H7 (cell line): Measurements from ENCODE around the gene ARID2. TPM values are rescaled to one million over a fixed set of nuclear protein-coding genes. Genes with fewer than 3 reads are reported as not detected.

Experiments
- DNase-seq: peaks from one replicate; pipeline ENCODE4 v3.0.0; 2012
- H3K27me3 ChIP-seq: 2 replicates; pipeline ENCODE4 v1.6.0; 2011; ENCODE audit warnings: mild to moderate bottlenecking, low read length; ENCODE audit not compliant: control insufficient read depth, insufficient read depth
- H3K36me3 ChIP-seq: replicated peaks from 2 replicates; pipeline ENCODE4 v1.5.1; 2011; ENCODE audit warnings: low read length; ENCODE audit not compliant: control insufficient read depth, insufficient read depth
- H3K4me3 ChIP-seq: 2 replicates; pipeline ENCODE4 v1.5.1; 2011; ENCODE audit warnings: low read depth, mild to moderate bottlenecking, control low read depth, low read length, moderate library complexity; ENCODE audit not compliant: insufficient read depth
- total RNA-seq: library from RNA; depleted of rRNA; stranded (reverse); fragments of >200 nt; shearing (Covaris generic); gene quantifications from 2 replicates; pipeline ENCODE4 v1.2.3, GENCODE V29; 2014

The ARID2 gene
- total RNA-seq, 1 experiment from 2014 or later = 20.4 TPM

DNA sequence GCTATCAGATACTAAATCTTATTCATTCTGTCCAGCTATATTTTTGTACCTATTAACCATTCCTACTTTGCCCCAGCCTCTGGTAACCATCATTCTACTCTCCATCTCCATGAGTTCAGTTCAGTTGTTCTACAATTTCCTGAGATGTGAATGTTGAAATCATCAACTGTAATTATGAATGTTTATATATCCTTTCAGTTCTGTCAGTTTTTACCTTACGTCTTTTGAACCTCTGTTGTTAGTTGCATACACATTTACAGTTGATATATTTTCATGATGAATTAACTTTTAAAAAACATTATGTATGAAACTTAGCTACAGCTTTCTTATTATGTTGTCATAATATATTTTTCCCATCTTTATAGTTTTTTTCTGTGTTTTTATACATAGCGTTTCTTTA lies 102.1 kb downstream of the ARID2 start:
- H3K27me3 ChIP-seq = no peaks in the 10 kb centered on the region
- H3K4me3 ChIP-seq = no peak overlapping the region
- no peaks in the 10 kb centered on the region; the same call in 1 of the 2 replicates for H3K36me3 ChIP-seq
- no peak for DNase-seq

DNA sequence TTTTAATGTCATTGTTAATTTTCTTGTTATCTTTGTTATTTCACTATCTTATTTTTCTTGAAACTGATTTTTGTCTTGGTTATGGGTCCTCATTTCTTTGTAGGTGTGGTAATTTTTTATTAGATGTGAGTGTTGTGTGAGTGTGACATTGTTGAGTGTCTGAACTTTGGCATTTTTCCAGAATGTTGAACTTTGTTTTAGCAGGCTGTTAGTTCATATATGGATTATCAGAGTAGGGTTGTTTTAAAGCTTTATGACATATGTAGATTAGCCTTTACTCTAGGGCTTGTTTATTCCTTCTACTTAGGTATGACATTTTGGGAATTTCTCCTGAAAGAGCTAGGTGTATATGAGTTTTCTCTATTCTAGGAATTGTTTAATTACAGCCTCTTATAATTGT lies 103.9 kb downstream of the ARID2 start:
- Histone ChIP-seq H3K4me3 (no peak overlapping the region), H3K36me3 (no peaks in the 10 kb centered on the region; the same call in none of the 2 replicates), H3K27me3 (no peaks in the 10 kb centered on the region)
- DNase-seq = no peak

DNA sequence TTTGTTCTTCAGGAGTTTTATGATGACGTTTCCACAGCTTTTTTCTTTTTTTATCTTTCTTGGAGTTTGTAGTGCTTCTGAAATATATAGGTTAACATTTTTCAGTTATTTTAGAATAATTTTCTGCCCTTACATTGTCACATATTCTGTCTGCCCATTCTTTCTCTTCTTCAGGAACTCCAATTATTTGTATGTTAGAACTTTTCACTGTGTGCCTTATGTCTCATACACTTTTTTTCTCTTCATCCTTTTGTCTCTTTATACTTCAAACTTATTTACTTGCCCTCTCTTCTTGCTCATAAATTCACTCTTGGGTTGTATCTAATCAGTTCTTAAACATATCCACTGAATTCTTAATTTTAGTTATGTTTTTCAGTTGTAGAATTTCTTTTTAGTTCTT lies 105.3 kb downstream of the ARID2 start:
- Histone ChIP-seq H3K4me3 (no peak overlapping the region), H3K27me3 (no peaks in the 10 kb centered on the region), H3K36me3 (peaks cover 3% of the 10 kb centered on the region)
- DNase-seq = no peak

DNA sequence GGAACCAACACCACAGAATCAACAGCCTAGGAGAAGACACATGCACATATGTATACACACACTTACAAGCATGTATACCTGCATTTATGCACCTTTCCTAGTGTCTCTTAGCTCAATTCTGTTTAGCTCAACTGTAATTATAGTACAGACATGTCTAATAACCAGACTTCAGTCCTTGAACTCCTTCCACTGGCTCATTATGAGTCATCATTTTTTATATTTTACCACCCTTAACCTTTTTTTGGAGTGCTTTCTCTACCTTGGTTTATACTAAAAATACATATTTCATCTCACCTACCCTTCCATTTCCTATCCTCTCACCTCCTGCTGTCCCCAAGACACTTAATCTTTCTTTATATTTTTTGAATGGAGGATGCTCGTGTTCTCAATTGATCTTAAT lies 110.4 kb downstream of the ARID2 start:
- Histone ChIP-seq H3K27me3 (no peaks in the 10 kb centered on the region), H3K36me3 (peaks cover 4% of the 10 kb centered on the region), H3K4me3 (no peak overlapping the region)
- no peak for DNase-seq

DNA sequence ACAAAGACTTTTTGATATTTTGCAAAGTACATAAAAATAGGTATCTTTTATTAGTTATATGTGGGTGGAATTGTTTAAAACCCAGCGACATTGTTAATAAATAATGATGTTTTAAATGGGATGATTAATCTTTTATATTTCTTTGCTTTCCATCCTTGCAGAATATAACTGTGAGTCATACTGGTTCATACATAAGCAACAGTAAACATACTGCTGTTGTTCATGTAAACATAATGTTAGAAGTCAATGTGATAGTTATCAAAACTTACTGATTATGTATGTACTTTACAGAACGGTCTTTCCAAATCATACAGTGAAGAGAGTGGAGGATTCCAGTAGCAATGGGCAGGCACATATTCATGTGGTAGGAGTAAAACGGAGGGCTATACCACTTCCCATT lies 119.8 kb downstream of the ARID2 start:
- H3K36me3 ChIP-seq = peaks cover 31% of the 10 kb centered on the region
- H3K27me3 ChIP-seq = no peaks in the 10 kb centered on the region
- DNase-seq = no peak
- no peak overlapping the region for H3K4me3 ChIP-seq

DNA sequence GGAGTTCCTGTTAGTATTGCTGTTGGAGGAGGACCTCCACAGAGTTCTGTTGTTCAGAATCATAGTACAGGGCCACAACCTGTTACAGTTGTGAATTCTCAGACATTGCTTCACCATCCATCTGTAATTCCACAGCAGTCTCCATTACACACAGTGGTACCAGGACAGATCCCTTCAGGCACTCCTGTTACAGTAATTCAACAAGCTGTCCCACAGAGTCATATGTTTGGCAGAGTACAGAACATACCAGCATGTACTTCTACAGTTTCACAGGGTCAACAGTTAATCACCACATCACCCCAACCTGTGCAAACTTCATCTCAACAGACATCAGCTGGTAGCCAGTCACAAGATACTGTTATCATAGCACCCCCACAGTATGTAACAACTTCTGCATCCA lies 120.8 kb downstream of the ARID2 start:
- Histone ChIP-seq H3K27me3 (no peaks in the 10 kb centered on the region), H3K36me3 (peaks cover 31% of the 10 kb centered on the region), H3K4me3 (no peak overlapping the region)
- DNase-seq = no peak

DNA sequence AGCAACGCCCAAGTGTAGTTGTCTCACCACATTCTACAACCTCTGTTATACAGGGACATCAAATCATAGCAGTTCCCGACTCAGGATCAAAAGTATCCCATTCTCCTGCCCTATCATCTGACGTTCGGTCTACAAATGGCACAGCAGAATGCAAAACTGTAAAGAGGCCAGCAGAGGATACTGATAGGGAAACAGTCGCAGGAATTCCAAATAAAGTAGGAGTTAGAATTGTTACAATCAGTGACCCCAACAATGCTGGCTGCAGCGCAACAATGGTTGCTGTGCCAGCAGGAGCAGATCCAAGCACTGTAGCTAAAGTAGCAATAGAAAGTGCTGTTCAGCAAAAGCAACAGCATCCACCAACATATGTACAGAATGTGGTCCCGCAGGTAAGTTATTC lies 123.0 kb downstream of the ARID2 start:
- Histone ChIP-seq H3K27me3 (no peaks in the 10 kb centered on the region), H3K4me3 (no peak overlapping the region), H3K36me3 (peaks cover 31% of the 10 kb centered on the region)
- DNase-seq = no peak

DNA sequence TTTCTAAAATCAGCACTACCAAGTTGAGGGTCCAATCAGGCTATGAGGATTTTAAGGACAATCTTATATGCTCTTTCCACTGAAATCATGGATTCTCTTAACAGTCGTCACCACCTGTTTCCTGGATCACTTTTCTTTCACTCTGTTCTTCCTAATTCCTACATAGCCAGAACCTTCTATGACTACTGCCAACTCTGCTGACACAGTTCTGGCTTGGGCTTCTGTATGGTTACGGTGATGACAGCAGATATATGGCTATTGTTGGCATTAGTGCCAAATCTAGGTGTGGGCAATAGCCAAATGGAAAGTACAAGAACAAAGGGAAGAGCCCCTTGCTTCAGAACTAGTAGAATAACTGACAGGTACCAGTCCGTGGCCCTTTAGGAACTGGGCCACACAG lies 124.0 kb downstream of the ARID2 start:
- H3K4me3 ChIP-seq = no peak overlapping the region
- peaks cover 31% of the 10 kb centered on the region for H3K36me3 ChIP-seq
- no peaks in the 10 kb centered on the region for H3K27me3 ChIP-seq
- DNase-seq = no peak

DNA sequence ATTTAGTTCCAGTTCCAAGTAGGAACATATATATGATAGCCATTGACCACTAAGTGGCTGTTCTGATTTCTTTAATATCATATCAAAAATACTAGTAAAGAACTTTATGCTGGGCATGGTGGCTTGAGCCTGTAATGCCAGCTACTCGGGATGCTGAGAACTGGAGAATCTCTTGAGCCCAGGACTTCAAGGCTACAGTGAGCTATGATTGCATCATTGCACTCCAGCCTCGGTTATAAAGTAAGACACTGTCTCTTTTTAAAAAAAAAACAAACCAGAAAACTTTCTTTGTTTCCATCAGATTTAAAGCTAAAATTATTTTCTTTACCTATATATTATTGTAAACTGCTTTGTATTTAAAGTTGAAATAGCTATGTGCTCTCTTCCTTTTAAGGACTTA lies 133.8 kb downstream of the ARID2 start:
- peaks cover 3% of the 10 kb centered on the region for H3K36me3 ChIP-seq
- no peak overlapping the region for H3K4me3 ChIP-seq
- no peak for DNase-seq
- no peaks in the 10 kb centered on the region for H3K27me3 ChIP-seq

DNA sequence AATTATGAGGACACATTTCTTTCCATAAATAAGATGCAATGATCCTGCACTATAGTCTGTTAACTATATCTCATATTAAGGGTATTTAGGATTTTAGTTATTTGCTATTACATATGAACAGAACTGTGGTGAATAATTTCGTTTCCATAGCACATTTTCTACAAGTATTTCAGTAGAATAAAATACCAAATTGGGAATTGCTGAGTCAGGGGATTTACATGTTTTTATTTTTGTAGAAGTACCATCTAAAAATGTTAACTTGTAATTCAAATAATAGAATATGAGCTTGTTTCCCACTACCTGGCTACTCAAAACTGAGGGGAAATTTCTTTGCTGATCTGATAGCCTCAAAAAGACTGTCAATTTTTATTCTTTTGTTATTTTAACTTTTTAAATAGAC lies 136.8 kb downstream of the ARID2 start:
- Histone ChIP-seq H3K27me3 (no peaks in the 10 kb centered on the region), H3K4me3 (no peak overlapping the region), H3K36me3 (no peaks in the 10 kb centered on the region)
- DNase-seq = no peak

DNA sequence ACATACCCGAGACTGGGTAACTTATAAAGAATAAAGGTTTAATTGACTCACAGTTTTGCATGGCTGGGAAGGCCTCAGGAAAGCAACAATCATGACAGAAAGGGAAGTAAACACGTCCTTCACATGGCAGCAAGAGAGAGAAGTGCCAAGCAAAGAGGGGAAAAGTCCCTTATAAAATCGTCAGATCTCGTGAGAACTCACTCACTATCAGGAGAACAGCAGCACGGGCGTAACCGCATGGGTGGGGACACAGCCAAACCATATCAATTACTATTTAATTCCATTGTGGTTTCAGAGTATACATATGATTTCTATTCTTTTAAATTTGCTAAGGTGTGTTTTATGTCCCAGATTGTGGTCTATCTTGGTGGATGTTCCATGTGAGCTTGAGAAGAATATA lies 142.9 kb downstream of the ARID2 start:
- no peaks in the 10 kb centered on the region for H3K27me3 ChIP-seq
- DNase-seq = no peak
- no peaks in the 10 kb centered on the region; the same call in none of the 2 replicates for H3K36me3 ChIP-seq
- H3K4me3 ChIP-seq = no peak overlapping the region

DNA sequence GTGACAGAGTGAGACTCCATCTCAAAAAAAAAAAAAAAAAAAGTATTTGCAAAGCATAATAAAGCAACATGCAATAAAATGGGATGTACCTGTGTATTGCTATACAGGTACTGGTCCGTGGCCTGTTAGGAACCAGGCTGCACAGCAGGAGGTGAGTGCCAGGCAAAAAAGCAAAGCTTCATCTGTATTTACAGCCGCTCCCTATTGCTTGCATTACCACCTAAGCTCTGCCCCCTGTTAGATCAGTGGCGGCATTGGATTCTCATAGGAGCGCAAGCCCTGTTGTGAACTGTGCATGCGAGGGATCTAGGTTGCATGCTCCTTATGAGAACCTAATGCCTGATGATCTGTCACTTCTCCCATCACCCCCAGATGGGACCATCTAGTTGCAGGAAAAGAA lies 147.6 kb downstream of the ARID2 start:
- H3K27me3 ChIP-seq = no peaks in the 10 kb centered on the region
- DNase-seq = no peak
- no peaks in the 10 kb centered on the region; the same call in none of the 2 replicates for H3K36me3 ChIP-seq
- no peak overlapping the region for H3K4me3 ChIP-seq

DNA sequence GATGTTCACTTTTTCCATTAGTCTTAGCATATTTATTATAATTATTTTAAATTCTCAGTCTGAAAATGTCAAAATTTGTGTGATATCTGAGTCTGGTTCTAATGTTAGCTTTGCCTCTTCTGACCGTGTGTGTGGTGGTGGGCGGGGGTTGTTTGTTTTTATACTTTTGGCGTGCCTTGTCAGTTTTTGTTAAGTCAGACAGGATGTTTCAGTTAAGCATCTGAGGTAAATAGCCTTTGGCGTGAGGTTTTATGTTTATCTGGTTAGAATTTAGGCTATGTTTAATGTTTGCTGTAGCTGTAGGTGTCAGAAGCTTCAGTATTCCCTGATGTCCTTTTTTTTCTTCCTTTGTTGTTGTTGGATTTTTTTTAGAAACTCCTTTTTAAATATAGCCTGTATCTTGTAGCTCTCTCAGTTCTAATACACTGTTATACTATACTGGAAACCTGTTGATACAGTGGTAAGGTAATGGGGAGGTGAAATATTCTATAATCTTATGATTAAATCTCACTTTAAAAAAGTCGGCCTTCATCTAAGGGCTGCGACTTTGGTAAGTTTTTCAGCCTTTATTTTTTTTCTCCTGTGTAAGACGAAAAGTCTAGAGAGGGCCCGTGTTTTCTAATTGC lies 149.2 kb downstream of the ARID2 start:
- DNase-seq = no peak
- Histone ChIP-seq H3K4me3 (no peak overlapping the region), H3K27me3 (no peaks in the 10 kb centered on the region), H3K36me3 (no peaks in the 10 kb centered on the region; the same call in none of the 2 replicates)

DNA sequence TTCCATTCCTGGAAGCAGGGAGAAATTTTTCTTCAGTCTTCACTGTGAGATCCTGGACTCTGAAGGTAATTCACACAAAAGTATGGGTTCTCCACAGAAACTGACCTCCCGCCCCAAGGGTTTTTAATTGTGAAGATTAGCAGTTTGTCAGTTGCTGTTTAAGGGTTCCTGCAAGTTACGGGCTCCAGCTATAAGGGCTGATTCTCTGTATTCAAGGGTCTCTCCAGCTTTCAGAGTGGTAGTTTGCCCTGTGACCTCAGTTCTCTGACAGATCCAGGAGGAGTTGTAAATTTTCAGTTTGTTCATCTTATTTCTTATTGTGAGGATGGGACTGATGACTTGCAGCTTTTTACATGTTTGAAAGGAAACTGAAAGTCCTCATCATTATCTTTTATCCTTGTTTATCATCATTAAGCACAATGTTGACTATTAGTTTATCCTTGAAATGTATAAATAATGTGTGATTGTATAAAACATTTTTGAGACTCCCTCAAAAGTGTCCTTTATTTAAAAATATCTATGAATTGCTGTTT lies 149.9 kb downstream of the ARID2 start:
- H3K27me3 ChIP-seq = no peaks in the 10 kb centered on the region
- H3K36me3 ChIP-seq = no peaks in the 10 kb centered on the region; the same call in 1 of the 2 replicates
- no peak for DNase-seq
- no peak overlapping the region for H3K4me3 ChIP-seq

DNA sequence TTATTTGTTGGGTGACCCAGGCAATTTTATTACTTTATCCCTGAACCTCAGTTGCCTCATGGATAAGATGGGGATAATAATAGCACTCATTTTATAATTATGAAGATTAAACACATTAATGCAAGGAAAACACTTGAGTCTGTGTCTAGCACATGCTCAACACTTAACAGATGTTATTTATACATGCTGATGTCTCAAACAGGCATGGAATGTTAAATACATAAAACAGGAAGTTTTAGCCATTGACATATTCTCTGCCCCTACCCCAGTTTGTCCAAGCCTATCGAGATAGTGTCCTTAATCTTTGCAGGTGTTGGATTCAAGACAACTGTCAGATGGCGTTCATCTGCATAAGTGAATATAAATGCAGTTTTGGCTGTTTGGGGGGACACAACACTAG lies 151.0 kb downstream of the ARID2 start:
- Histone ChIP-seq H3K4me3 (no peak overlapping the region), H3K36me3 (no peaks in the 10 kb centered on the region; the same call in none of the 2 replicates), H3K27me3 (no peaks in the 10 kb centered on the region)
- no peak for DNase-seq

DNA sequence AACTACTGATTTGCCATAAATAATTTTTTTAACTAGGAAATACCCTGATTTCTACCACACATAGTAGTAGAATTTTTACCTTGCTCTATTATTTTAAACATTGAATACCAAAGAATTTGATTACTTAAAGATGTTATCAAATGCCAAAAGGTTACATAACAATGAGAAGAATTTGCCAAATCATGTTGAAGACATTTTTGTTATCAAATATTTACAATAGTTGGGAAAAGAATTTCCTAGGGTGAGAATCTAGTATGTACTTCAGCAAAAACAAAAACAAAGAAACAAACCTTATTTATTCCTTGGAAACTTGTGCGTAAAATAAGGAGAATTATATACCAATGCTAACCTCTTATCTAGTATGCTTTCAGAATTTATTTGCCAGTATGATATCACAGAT lies 153.7 kb downstream of the ARID2 start:
- Histone ChIP-seq H3K36me3 (no peaks in the 10 kb centered on the region; the same call in 1 of the 2 replicates), H3K4me3 (no peak overlapping the region), H3K27me3 (no peaks in the 10 kb centered on the region)
- DNase-seq = no peak
